Measurements from ENCODE around the gene VAMP5.
"Not testable (repeated sequence)": the region's sequence is repeated elsewhere in the genome, so short reads cannot be mapped to it uniquely, and the experiment has no call there.

- not testable (repeated sequence) for TF ChIP-seq CTCF (conservative IDR thresholded peaks at IDR 0.05); ZFX (IDR thresholded peaks at IDR 0.05)
Observed at GRCh38 chr2:85544915-85545779, 39.1 kb upstream of the VAMP5 start.
